Dendritic cell treated with granulocyte-macrophage colony-stimulating factor and Interleukin-4, amounts not matched to agents 40 ng/mL and 50 ng/mL, for 4 days (primary cell): ENCODE measurements around the gene JTB.

Experiments
- H3K27ac Mint-ChIP-seq: one replicate; pipeline ENCODE4 v1.8.0; 2022; ENCODE audit warnings: mild to moderate bottlenecking, mixed read lengths
- H3K27me3 Mint-ChIP-seq: one replicate; pipeline ENCODE4 v1.8.0; 2022; ENCODE audit warnings: mild to moderate bottlenecking, mixed read lengths
- H3K36me3 Mint-ChIP-seq: one replicate; pipeline ENCODE4 v1.8.0; 2022; ENCODE audit warnings: low read depth, mixed read lengths
- H3K4me1 Mint-ChIP-seq: one replicate; pipeline ENCODE4 v1.8.0; 2022; ENCODE audit warnings: low read depth, mixed read lengths
- H3K4me3 Mint-ChIP-seq: one replicate; pipeline ENCODE4 v1.8.0; 2022; ENCODE audit warnings: mild to moderate bottlenecking, moderate library complexity, mixed read lengths
- H3K9me3 Mint-ChIP-seq: one replicate; pipeline ENCODE4 v1.8.0; 2022; ENCODE audit warnings: mixed read lengths
- intact Hi-C: fragments of 100-400 bp; cut with micrococcal nuclease; formaldehyde crosslinking; loops from one replicate; pipeline ENCODE4 v1.15.0; 2022

JTB gene

DNA sequence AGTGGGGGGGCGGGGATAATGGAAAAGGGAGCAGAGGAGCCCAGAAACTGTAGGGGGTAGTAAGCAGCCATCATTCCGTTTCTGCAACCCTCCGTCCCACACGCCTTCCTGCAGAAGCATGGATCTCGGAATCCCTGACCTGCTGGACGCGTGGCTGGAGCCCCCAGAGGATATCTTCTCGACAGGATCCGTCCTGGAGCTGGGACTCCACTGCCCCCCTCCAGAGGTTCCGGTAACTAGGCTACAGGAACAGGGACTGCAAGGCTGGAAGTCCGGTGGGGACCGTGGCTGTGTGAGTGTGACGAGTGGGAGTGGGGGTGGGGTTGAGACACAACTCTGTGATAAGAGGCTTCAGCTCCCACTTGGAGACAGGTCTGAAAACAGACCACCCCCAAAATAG, 9.1 kb downstream of the JTB start:
- H3K9me3 Mint-ChIP-seq, result no peaks in the 10 kb centered on the region
- peaks cover 23% of the 10 kb centered on the region for H3K36me3 Mint-ChIP-seq
- peak overlapping the region; percentile 97 for H3K4me3 Mint-ChIP-seq
- H3K27me3 Mint-ChIP-seq, result no peaks in the 10 kb centered on the region
- H3K4me1 Mint-ChIP-seq, result peaks cover 51% of the 10 kb centered on the region
- H3K27ac Mint-ChIP-seq, result peak overlapping the region; percentile 95
- intact Hi-C loops, result no loop called here

DNA sequence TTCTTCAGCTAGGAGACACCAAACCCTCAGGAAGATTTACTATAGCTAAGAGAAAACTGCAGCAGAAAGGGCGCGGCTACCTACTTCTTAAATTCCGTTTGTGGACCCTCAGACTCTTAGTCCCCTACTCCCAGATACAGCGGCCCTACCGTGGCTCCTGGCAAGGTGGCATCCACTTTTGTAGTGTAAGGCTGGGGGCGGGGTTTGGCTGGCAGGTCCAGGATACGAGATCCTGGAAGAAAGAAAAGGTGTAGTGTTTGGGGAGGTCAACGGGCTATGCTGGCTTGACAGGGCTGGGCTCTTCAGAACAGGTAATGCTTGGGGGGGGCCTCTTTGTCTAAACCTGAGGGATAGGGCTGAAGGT, 9.5 kb downstream of the JTB start:
- Mint-ChIP-seq H3K27ac (peak overlapping the region; percentile 95), H3K9me3 (no peaks in the 10 kb centered on the region), H3K36me3 (peaks cover 19% of the 10 kb centered on the region), H3K27me3 (no peaks in the 10 kb centered on the region), H3K4me3 (peak overlapping the region; percentile 97), H3K4me1 (peaks cover 48% of the 10 kb centered on the region)
- intact Hi-C loops, result loop anchor here (1.0 kb wide), 2 partner anchors 9 to 10 kb away; partner anchors contain the start of genes CRTC2 and JTB

DNA sequence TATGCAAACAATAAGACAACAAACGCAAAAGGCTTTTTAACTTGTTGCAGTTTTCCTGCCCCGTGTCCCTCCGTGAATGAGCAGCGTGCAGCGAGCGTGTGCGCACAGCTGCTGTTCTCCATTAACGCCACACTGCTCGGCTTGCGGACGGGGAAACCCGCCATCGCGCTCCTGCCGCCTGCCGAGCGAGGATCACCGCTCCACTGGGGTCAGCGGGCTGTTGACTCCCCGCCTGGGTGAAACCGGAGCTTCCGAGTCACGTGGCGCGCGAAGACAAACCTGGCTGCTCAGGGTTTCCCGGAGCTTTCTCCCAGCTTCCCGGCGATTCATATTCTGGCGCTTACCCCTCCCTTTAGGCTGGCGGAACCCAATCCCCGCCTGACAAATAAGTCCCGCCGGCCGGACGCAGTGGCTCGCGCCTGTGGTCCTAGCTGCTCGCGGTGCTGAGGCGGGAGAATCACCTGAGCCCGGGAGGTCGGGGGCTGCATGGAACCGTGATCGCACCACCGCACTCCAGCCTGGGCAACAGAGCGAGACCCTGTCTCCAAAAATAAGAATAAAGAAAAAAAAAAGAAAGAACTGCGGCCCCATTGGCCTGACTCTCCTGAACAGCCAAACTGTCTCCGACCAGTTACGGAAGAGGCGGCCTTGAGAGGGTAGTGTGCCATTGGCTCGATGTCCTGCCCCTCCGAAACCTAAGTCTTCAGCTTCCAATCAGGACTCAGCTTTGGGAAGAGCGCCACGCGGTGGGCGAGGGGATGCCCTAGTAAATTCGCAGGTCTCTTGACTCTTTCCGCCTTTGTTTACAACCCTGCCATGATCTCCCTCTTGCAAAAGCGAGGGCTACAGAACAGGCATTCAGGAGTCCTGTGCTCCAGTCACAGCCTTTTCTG, 10.1 kb downstream of the JTB start, which contains the start of gene CREB3L4:
TSS of gene CREB3L4 (plus strand) at position 796 of the 893 bp plus-strand sequence. CDS start 624 bp downstream, outside the sequence.
- intact Hi-C loops, result loop anchor here (1.0 kb wide), 2 partner anchors 9 to 10 kb away; partner anchors contain the start of genes CRTC2 and JTB
- no peaks in the 10 kb centered on the region for H3K27me3 Mint-ChIP-seq
- peaks cover 22% of the 10 kb centered on the region for H3K36me3 Mint-ChIP-seq
- H3K4me1 Mint-ChIP-seq, result peaks cover 47% of the 10 kb centered on the region
- H3K4me3 Mint-ChIP-seq, result peak within 1 kb of the TSS; percentile 97
- peak within 1 kb of the TSS; percentile 95 for H3K27ac Mint-ChIP-seq
- no peaks in the 10 kb centered on the region for H3K9me3 Mint-ChIP-seq

DNA sequence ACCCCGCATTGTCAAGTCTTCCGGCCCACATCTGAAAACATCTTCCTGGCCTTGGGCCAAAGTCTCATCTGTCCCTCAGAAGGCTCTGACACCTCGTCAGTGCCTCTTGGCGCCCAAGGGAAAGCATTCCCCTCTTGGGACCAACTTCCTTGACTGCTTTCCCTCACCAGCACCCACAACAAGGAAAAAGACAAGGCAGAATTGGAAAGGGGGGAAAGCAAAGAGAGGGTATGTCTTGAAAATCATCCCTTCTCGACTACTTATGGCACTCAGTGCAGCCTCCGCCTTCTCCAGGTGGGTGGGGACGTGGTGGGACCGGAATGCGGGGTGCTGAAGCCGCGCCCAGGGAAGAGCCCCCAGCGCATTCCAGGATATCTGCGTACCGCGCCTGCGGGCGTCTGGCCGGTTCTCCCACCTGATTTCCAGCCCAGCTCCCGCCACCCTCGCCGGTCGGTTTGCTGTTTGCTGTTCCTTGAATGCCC, 13.6 kb downstream of the JTB start:
- Mint-ChIP-seq H3K9me3 (no peaks in the 10 kb centered on the region), H3K27me3 (no peaks in the 10 kb centered on the region), H3K27ac (peak overlapping the region; percentile 77), H3K4me1 (peaks cover 73% of the 10 kb centered on the region), H3K4me3 (peak overlapping the region; percentile 70), H3K36me3 (peaks cover 57% of the 10 kb centered on the region)
- intact Hi-C loops, result loop anchor here (1.0 kb wide), 1 partner anchor 18 kb away; the partner anchor contains the start of gene DENND4B

DNA sequence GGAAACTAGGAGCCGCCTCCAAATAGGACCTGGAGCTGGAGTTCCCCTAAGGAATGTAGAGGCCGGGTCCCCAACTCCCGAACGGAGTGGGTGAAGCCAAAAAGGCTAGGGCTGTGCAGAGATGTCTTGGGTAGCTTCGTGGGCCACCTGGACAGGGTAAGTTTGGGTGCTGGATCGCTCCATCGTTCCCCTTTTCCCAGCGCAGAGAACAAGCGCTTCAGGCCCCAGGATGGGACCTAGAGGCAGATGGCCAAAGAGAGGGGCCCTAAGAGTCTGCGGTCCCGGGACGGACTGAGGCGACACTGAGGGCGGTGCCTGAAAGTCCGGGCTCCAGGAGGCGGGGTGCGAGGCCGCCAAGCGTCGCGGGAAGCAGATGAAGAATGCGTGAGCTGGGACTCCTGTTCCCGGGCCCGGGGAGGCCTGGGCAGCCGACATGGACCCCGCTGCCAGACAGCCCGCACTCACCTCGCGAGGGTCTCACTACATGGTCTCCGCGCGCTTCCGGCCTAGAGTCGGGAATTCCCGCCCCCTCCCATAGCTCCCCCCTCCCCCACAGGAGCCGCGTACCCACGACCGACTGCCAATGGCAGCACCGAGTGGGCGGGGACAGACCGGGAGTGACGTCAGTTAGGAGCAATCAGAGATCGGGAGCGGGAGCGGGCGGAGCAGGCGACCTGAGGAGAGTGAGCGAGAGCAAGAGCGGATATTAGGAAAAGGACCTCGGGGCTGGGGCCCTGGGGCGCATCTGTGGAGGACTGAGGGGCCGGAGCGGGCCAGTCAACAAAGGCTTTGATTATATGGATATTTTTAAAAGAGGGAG, 14.2 kb downstream of the JTB start, which contains the start of gene SLC39A1:
TSS of gene SLC39A1 (minus strand) at position 508 of the 820 bp plus-strand sequence. CDS start 822 bp downstream, outside the sequence.
- Mint-ChIP-seq H3K36me3 (peaks cover 63% of the 10 kb centered on the region), H3K4me3 (peak within 1 kb of the TSS; percentile 70), H3K9me3 (no peaks in the 10 kb centered on the region), H3K4me1 (peaks cover 72% of the 10 kb centered on the region), H3K27ac (peak within 1 kb of the TSS; percentile 77), H3K27me3 (no peaks in the 10 kb centered on the region)
- intact Hi-C loops, result loop anchor here (1.0 kb wide), 1 partner anchor 17 kb away; the partner anchor contains the start of gene DENND4B

DNA sequence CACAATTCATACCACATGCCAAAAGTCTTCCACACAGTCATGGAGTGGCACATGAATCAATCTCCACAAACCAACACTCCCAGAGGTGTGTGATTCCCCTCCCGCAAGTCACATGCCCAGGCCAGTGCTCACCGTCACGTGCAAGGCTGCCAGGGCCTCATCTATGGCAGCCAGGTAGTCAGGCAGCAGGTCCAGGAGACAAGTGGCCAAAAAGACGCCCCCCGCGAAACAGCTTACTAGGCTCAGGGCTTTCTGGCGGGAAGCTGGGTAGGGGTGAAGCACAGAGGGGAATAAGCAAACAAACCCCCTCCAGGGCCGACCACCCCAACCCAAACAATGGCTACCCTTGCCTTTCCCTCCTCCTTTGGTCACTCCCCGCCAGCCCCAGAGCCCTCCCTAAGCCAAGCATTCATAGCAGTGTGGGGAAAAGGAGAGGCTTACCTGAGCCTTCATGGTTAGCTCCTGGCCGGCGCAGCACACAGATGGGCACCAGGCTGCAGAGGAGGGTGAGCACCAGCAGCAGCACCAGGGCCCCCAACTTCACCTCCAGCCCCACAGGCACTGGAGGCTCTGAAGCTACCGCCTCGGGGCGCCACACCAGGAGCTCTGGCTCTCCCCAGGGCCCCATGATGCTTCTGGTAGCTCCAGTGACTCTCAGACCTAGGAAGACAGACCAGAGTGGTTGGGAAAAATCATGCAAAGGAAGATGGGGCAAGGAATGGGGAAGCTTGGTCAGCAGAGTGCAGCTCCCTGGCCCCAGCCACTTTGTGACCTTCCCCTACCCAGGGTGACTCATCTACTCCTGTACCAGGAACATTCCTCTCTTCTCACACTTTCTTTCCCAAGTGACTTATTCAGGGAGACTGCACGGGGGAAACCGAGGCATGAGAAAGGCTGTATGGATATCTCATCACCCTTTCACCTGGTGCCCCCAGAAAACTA, 15.1 kb downstream of the JTB start:
- H3K9me3 Mint-ChIP-seq, result no peaks in the 10 kb centered on the region
- H3K36me3 Mint-ChIP-seq, result peaks cover 69% of the 10 kb centered on the region
- H3K27ac Mint-ChIP-seq, result peak overlapping the region; percentile 77
- peak overlapping the region; percentile 70 for H3K4me3 Mint-ChIP-seq
- H3K27me3 Mint-ChIP-seq, result no peaks in the 10 kb centered on the region
- peaks cover 68% of the 10 kb centered on the region for H3K4me1 Mint-ChIP-seq
- intact Hi-C loops, result loop anchor here (1.0 kb wide), 1 partner anchor 16 kb away; the partner anchor contains the start of gene DENND4B

DNA sequence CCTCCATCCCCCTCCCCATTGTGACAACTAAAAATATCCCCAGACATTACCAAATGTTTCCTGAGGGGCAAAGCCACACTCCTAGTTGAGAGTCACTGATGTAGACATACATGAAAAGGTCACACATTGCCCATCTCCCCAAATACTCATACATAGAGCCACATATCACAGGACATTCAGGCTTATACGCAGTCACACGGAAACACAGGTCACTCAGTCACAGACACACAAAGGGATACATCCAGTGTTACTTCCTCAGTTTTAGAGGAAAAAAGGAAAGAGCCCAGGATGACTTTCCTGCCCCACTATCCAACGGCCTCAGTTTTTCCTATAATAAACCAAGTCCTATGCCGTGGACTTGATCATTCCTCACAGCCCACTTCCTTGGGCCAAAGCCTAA, 16.1 kb downstream of the JTB start:
- Mint-ChIP-seq H3K27ac (no peak overlapping the region), H3K4me3 (peak overlapping the region; percentile 70), H3K9me3 (no peaks in the 10 kb centered on the region), H3K36me3 (peaks cover 68% of the 10 kb centered on the region), H3K4me1 (peaks cover 77% of the 10 kb centered on the region), H3K27me3 (no peaks in the 10 kb centered on the region)
- intact Hi-C loops, result no loop called here

DNA sequence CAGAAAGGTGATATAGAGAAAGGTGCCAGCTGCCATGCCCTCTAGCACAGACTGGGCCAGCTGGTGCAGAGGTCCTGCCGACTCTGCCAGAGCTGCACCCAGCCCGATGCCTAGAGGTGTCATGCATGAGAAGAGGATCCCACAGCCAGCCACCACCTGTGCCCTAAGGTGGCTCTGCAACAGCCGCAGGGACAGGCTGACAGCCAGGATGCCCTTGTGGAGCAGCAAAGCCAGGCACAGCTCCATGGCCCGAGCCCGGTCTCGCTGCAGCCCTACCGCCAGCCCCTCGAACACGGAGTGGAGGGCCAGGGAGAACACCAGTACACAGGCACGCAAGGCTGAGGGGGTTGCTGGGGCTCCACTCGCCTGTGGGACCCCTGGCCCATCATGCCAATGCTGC, 17.3 kb downstream of the JTB start:
- Mint-ChIP-seq H3K36me3 (peaks cover 61% of the 10 kb centered on the region), H3K27me3 (no peaks in the 10 kb centered on the region), H3K4me1 (peaks cover 78% of the 10 kb centered on the region), H3K4me3 (no peak overlapping the region), H3K9me3 (no peaks in the 10 kb centered on the region), H3K27ac (peak overlapping the region; percentile 94)
- intact Hi-C loops, result no loop called here

DNA sequence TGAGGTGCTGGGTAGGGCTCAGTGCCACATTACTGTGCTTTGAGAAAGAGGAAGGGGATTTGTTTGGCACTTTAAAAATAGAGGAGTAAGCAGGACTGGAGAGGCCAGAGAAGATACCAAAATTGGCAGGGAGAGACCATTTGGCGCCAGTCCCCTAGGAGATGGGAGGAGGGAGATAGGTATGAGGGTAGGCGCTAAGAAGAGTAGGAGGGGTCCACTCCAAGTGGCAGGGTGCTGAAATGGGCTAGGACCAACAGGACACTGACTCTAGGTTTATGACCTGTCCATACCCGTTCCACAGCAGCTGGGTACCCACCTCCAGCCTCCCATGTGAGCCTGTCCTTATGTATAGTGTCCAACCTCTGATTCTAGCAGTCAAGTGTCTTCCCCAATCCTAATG, 18.0 kb downstream of the JTB start:
- H3K27me3 Mint-ChIP-seq, result no peaks in the 10 kb centered on the region
- H3K27ac Mint-ChIP-seq, result peak overlapping the region; percentile 94
- intact Hi-C loops, result no loop called here
- peaks cover 79% of the 10 kb centered on the region for H3K4me1 Mint-ChIP-seq
- no peaks in the 10 kb centered on the region for H3K9me3 Mint-ChIP-seq
- H3K36me3 Mint-ChIP-seq, result peaks cover 69% of the 10 kb centered on the region
- peak overlapping the region; percentile 14 for H3K4me3 Mint-ChIP-seq

DNA sequence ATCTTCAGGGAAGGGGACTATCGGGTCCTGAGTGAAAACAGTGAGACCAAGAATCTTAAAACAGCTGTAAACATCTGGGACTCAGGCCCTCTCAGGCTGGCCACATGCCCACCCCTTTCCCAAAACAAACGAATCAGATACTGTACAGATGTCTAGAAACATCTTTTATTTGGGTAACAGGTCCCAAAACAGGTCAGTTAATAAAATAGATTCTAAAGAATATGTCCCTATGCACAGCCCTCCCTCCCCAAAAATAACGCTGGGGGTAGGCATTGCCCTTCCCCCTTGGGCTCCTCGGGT, 18.6 kb downstream of the JTB start:
- Mint-ChIP-seq H3K4me1 (peaks cover 79% of the 10 kb centered on the region), H3K27ac (peak overlapping the region; percentile 94), H3K4me3 (peak overlapping the region; percentile 94), H3K27me3 (no peaks in the 10 kb centered on the region), H3K36me3 (peaks cover 74% of the 10 kb centered on the region), H3K9me3 (no peaks in the 10 kb centered on the region)
- intact Hi-C loops, result loop anchor here (1.0 kb wide), 3 partner anchors 8 to 36 kb away; partner anchors contain the start of genes CREB3L4 and DENND4B

DNA sequence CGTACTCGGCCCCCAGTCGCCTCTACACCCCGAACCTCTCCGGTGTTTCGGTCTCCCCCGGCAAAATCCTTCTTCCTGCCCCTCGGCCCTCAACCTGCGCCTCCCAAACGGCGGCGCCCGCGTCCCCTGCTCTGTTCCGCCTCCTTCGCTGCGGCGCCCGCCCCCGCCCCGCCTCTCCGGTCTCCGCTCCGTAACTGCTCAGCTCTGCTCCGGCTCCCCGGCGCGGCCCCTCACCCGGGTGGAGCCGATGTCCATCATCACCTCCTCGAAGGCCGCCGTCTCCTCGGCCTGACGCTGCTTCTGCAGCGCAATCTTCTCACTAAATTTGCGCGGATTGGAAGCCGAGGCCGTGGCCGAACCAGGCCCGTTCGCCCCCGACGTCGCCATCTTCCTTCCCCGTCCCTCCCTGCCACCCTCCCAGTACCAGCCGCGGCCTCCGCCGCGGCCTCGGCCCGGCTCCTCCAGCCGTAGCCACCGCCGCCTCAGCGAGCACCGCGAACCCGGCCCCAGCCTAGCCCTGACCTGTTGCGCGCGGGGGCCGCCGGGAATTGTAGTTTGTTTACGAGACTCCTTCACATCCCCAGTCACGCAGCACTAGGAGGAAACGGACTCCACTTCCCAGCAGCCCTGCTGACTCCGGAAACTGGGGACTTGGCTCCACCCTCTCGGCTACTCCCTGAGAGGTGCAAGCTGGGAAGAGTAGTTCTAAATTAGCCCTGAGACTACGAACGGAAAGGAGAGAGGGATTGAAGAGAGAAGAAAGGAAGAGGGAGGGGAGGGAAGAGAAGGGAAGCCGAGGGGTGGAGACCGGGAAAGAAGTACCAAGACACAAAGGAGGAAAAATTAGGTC, 19.1 kb downstream of the JTB start, which contains the start of gene CRTC2:
TSS of gene CRTC2 (minus strand) at position 502 of the 850 bp plus-strand sequence. CDS start at position 387, 115 bp downstream.
- H3K4me1 Mint-ChIP-seq, result peaks cover 79% of the 10 kb centered on the region
- no peaks in the 10 kb centered on the region for H3K9me3 Mint-ChIP-seq
- H3K36me3 Mint-ChIP-seq, result peaks cover 80% of the 10 kb centered on the region
- H3K4me3 Mint-ChIP-seq, result peak within 1 kb of the TSS; percentile 94
- H3K27me3 Mint-ChIP-seq, result no peaks in the 10 kb centered on the region
- peak within 1 kb of the TSS; percentile 94 for H3K27ac Mint-ChIP-seq
- intact Hi-C loops, result loop anchor here (1.0 kb wide), 3 partner anchors 9 to 35 kb away; partner anchors contain the start of genes CREB3L4 and DENND4B

DNA sequence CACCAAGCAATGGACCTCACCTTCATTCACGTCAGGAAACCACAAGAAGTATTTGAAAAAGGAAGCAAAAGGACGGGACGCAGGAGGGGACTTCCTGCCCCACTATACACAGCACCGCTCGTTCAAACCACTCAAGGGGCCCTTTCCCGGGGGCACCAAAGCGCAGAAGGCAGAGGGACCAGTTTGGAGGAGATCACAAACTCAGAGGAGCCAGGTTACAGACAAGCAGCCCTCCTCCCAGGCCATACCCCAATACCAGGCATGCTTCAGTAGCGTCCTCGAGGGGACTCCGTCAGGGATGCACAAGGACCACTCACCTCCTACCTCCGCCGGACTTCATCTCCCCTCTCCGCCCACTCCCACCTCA, 19.7 kb downstream of the JTB start:
- peaks cover 82% of the 10 kb centered on the region for H3K4me1 Mint-ChIP-seq
- H3K9me3 Mint-ChIP-seq, result no peaks in the 10 kb centered on the region
- peak overlapping the region; percentile 94 for H3K4me3 Mint-ChIP-seq
- H3K36me3 Mint-ChIP-seq, result peaks cover 83% of the 10 kb centered on the region
- no peaks in the 10 kb centered on the region for H3K27me3 Mint-ChIP-seq
- peak overlapping the region; percentile 94 for H3K27ac Mint-ChIP-seq
- intact Hi-C loops, result loop anchor here (1.0 kb wide), 3 partner anchors 10 to 34 kb away; partner anchors contain the start of genes CREB3L4 and DENND4B
